ENCODE measurements around the gene ZFR2. TPM values are rescaled to one million over a fixed set of nuclear protein-coding genes. Genes with fewer than 3 reads are reported as not detected.
A peak's percentile ranks its signal among the peaks of the same experiment; 100 is the strongest.

The ZFR2 gene
- total RNA-seq, 4 donors from 2014 or later: not detected

DNA sequence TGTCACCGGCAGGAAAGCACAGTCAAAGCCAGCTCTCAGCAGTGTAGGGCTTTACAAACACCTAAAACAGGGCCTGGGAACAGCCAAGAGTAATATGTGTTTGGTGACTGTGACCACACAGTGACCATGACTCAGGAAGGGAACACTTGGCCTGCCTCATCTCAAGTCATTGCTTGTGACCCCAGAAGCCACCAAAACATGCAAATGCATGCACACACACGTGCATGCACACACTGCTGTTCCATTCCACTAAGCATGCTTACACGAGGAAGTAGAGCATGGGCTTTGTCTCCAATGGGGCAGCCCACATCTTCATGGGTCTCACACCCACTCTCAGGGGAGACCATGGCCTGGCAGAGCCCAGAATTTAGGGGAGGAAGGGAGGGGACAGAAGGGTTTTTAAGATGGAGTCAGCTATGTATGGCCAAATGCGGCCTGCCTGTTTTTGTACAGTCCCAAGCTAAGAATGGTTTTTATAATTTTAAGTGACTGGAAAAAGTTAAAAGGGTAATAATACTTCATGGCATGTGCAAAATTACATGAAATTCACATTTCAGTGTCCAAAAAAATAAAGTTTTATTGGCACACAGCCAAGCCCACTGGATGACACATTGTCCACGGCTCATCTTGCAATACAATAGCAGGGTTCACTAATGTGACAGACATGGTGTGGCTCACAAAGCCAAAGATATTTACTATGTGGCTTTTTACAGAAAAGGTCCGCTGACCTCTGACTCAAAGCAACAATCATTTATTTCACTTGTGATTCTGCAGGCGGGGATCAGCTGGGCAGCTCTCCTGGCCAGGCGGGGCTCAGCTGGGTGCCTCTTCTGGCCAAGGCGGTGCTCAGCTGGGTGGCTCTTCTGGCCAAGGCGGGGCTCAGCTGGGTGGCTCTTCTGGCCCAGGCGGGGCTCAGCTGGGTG is 17.3 kb downstream of the ZFR2 start:
- H3K27me3 ChIP-seq: no peaks in the 10 kb centered on the region
- no peaks in the 10 kb centered on the region for H3K4me1 ChIP-seq
- no peak for TF ChIP-seq POLR2AphosphoS5 (IDR thresholded peaks at IDR 0.05)
- no peak for TF ChIP-seq EP300 (IDR thresholded peaks at IDR 0.05; ENCODE audit: low read depth)
- TF ChIP-seq, protein P1, sequence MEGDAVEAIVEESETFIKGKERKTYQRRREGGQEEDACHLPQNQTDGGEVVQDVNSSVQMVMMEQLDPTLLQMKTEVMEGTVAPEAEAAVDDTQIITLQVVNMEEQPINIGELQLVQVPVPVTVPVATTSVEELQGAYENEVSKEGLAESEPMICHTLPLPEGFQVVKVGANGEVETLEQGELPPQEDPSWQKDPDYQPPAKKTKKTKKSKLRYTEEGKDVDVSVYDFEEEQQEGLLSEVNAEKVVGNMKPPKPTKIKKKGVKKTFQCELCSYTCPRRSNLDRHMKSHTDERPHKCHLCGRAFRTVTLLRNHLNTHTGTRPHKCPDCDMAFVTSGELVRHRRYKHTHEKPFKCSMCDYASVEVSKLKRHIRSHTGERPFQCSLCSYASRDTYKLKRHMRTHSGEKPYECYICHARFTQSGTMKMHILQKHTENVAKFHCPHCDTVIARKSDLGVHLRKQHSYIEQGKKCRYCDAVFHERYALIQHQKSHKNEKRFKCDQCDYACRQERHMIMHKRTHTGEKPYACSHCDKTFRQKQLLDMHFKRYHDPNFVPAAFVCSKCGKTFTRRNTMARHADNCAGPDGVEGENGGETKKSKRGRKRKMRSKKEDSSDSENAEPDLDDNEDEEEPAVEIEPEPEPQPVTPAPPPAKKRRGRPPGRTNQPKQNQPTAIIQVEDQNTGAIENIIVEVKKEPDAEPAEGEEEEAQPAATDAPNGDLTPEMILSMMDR (IDR thresholded peaks at IDR 0.05): no peak
- no peak for TF ChIP-seq POLR2A (IDR thresholded peaks at IDR 0.05)
- in situ Hi-C loops (cut with MboI; ENCODE audit: low pct_ligation_motif_present in 1 of 4, low pct_unique_long_range_greater_than_20kb in 1 of 4, low sequenced_read_pairs in 3 of 4) (no loop called here), intact Hi-C loops (cut with DNase I; ENCODE audit: low total_unique reads) (no loop called here)
- H3K27ac ChIP-seq: no peak overlapping the region
- no peak overlapping the region for H3K4me3 ChIP-seq
- DNase-seq: no peak
- no peaks in the 10 kb centered on the region for H3K36me3 ChIP-seq
- H3K9me3 ChIP-seq: peaks cover 0 to 7% of the 10 kb centered on the region in 2 donors
- WGBS, 2 donors (ENCODE audit: low coverage in 1 of 2): 89 to 92% methylated on average over 7 to 11 of the region's 11 CpGs

DNA sequence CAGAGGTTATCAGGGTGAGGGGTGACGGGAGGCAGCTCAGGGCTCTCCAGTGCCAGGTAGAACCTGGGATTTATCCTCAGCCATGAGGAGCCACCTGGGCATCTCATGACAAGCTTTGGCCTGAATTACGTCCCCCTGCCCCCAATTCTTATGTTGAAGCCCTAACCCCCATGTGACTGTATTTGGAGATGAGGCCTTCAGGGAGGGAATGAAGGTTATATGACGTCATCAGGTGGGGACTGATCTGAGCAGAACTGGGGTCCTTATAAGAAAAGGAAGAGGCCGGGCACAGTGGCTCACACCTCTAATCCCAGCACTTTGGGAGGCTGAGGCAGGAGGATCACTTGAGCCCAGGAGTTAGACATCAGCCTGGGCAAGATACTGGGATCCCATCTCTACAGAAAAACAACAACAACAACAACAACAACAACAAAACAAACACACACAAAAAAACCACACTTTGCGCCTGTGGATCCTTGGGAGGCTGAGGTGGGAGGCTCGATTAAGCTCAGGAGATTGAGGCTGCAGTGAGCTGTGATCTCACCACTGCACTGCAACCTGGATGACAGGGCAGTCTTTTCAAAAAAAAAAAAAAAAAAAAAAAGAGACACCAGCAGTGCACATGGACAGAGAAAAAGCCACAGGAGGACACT is 18.4 kb downstream of the ZFR2 start:
- no peak for DNase-seq
- Histone ChIP-seq H3K4me1 (no peaks in the 10 kb centered on the region), H3K36me3 (no peaks in the 10 kb centered on the region), H3K9me3 (peaks cover 0 to 7% of the 10 kb centered on the region in 2 donors), H3K27ac (no peak overlapping the region), H3K4me3 (no peak overlapping the region), H3K27me3 (no peaks in the 10 kb centered on the region)
- in situ Hi-C loops (cut with MboI; ENCODE audit: low pct_ligation_motif_present in 1 of 4, low pct_unique_long_range_greater_than_20kb in 1 of 4, low sequenced_read_pairs in 3 of 4): no loop called here
- intact Hi-C loops (cut with DNase I; ENCODE audit: low total_unique reads): no loop called here
- no peak for TF ChIP-seq POLR2AphosphoS5 (IDR thresholded peaks at IDR 0.05)
- no peak for TF ChIP-seq EP300 (IDR thresholded peaks at IDR 0.05; ENCODE audit: low read depth)
- no peak for TF ChIP-seq POLR2A (IDR thresholded peaks at IDR 0.05)
- TF ChIP-seq, protein P1 (IDR thresholded peaks at IDR 0.05): no peak
- WGBS, 2 donors (ENCODE audit: low coverage in 1 of 2): 86 to 87% methylated on average over 4 to 6 of the region's 6 CpGs

DNA sequence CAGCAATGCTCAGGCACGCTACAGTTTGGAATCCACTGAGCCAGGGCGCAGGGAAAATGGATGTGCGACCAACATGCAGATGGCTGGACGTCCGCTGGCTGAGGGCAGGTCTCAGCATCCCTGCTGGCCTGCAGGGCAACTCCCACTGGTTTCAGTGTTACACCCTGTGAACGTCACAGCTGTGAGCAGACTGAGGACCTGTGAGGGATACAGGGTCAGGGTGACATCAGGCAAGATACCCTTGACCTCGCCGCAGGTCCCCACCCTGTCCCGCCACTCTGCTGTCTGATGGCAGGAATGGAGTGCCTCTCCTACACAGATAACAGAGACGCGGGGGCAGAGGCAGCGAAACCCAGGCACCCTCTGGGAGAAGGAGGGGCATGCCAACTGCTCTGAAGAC is 19.1 kb downstream of the ZFR2 start:
- Histone ChIP-seq H3K4me1 (no peaks in the 10 kb centered on the region), H3K4me3 (no peak overlapping the region), H3K9me3 (peaks cover 0 to 7% of the 10 kb centered on the region in 2 donors), H3K36me3 (no peaks in the 10 kb centered on the region), H3K27me3 (no peaks in the 10 kb centered on the region), H3K27ac (no peak overlapping the region)
- in situ Hi-C loops (cut with MboI; ENCODE audit: low pct_ligation_motif_present in 1 of 4, low pct_unique_long_range_greater_than_20kb in 1 of 4, low sequenced_read_pairs in 3 of 4): loop anchor here in 1 of 4 donors (25.0 kb wide), 1 partner anchor 363 kb away; no protein-coding TSS in a partner anchor
- intact Hi-C loops (cut with DNase I; ENCODE audit: low total_unique reads): no loop called here
- DNase-seq: no peak
- TF ChIP-seq POLR2A (IDR thresholded peaks at IDR 0.05): no peak
- TF ChIP-seq, protein P1 (IDR thresholded peaks at IDR 0.05): no peak
- no peak for TF ChIP-seq POLR2AphosphoS5 (IDR thresholded peaks at IDR 0.05)
- no peak for TF ChIP-seq EP300 (IDR thresholded peaks at IDR 0.05; ENCODE audit: low read depth)
- 73 to 83% methylated on average over 6 to 12 of the region's 12 CpGs for WGBS, 2 donors (ENCODE audit: low coverage in 1 of 2)

DNA sequence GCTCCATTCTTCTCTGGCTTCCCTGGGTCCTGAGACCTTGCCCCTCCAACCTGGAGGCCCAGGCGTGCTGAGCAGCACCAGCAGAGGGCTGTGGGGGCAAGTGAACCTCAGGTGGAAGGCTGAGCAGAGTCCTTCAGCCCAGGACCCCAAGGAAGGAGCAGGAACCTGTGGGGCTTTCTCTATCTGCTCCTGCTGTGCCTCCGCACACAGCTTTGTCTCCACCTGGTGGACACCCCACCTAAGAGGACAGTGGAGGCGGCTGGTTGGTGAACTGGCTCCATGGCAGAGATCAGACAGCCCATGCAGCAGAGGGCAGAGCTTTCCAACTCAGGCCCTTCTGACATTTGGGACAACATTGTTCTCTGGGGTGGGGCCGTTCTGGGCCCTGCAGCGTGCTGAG is 19.7 kb downstream of the ZFR2 start:
- intact Hi-C loops (cut with DNase I; ENCODE audit: low total_unique reads): no loop called here
- Histone ChIP-seq H3K4me3 (no peak overlapping the region), H3K9me3 (peaks cover 0 to 7% of the 10 kb centered on the region in 2 donors), H3K4me1 (no peaks in the 10 kb centered on the region), H3K36me3 (no peaks in the 10 kb centered on the region), H3K27me3 (no peaks in the 10 kb centered on the region), H3K27ac (no peak overlapping the region)
- in situ Hi-C loops (cut with MboI; ENCODE audit: low pct_ligation_motif_present in 1 of 4, low pct_unique_long_range_greater_than_20kb in 1 of 4, low sequenced_read_pairs in 3 of 4): loop anchor here in 1 of 4 donors (25.0 kb wide), 1 partner anchor 363 kb away; no protein-coding TSS in a partner anchor
- peak; percentile 22 for DNase-seq
- WGBS, 2 donors (ENCODE audit: low coverage in 1 of 2): 52% methylated on average over 5 of the region's 5 CpGs; no CpG with 5 or more reads in 1 of the 2 donors
- TF ChIP-seq EP300 (IDR thresholded peaks at IDR 0.05; ENCODE audit: low read depth) (no peak), POLR2A (IDR thresholded peaks at IDR 0.05) (no peak), POLR2AphosphoS5 (IDR thresholded peaks at IDR 0.05) (no peak)
- TF ChIP-seq, protein P1 (IDR thresholded peaks at IDR 0.05): peak in 4 of 5 experiments; percentile 19 to 36 (median 28)

All from transverse colon (tissue), 4 donors.